HG02642 (cell line): ENCODE results near the gene LYG1.
"Not testable (repeated sequence)": the region's sequence is repeated elsewhere in the genome, so short reads cannot be mapped to it uniquely, and the experiment has no call there.

ENCODE experiments used
- ATAC-seq: cut with Tn5 transposase; IDR thresholded peaks from one replicate; pipeline ENCODE4 v1.9.1; 2021; ENCODE audit warnings: mild to moderate bottlenecking; ENCODE audit not compliant: unreplicated experiment, poor library complexity

LYG1 gene

GRCh38 chr2:99278195-99278765 is 22.7 kb downstream of the LYG1 start:
- not testable (repeated sequence) for ATAC-seq

GRCh38 chr2:99275882-99276281 is 25.1 kb downstream of the LYG1 start:
- ATAC-seq, result no peak

- no peak for ATAC-seq
Observed at GRCh38 chr2:99261242-99261641, 39.8 kb downstream of the LYG1 start.

GRCh38 chr2:99260184-99260583 is 40.8 kb downstream of the LYG1 start:
- ATAC-seq, result no peak

GRCh38 chr2:99259465-99259864 is 41.5 kb downstream of the LYG1 start:
- no peak for ATAC-seq

- no peak for ATAC-seq
Observed at GRCh38 chr2:99256677-99257076, 44.3 kb downstream of the LYG1 start.

- no peak for ATAC-seq
Observed at GRCh38 chr2:99255491-99256318, 45.3 kb downstream of the LYG1 start, which contains the start of gene LYG2. Gene LYG2 (minus strand): TSS chr2:99255666. CDS start chr2:99254260, 1,406 bp downstream.

GRCh38 chr2:99249951-99250350 is 51.0 kb downstream of the LYG1 start:
- no peak for ATAC-seq

GRCh38 chr2:99242151-99242550 is 58.8 kb downstream of the LYG1 start:
- ATAC-seq, result no peak

- no peak for ATAC-seq
Observed at GRCh38 chr2:99240431-99240830, 60.6 kb downstream of the LYG1 start.

GRCh38 chr2:99238599-99238998 is 62.4 kb downstream of the LYG1 start:
- no peak for ATAC-seq
